IPS-11a (cell line): ENCODE data around the gene BRAF.
"Not testable (repeated sequence)": the region's sequence is repeated elsewhere in the genome, so short reads cannot be mapped to it uniquely, and the experiment has no call there.

Experiments
- H3K4me3 ChIP-seq: one replicate; pipeline ENCODE4 v1.5.1; 2013; ENCODE audit warnings: low read depth, low read length, control low read depth

The BRAF gene

DNA sequence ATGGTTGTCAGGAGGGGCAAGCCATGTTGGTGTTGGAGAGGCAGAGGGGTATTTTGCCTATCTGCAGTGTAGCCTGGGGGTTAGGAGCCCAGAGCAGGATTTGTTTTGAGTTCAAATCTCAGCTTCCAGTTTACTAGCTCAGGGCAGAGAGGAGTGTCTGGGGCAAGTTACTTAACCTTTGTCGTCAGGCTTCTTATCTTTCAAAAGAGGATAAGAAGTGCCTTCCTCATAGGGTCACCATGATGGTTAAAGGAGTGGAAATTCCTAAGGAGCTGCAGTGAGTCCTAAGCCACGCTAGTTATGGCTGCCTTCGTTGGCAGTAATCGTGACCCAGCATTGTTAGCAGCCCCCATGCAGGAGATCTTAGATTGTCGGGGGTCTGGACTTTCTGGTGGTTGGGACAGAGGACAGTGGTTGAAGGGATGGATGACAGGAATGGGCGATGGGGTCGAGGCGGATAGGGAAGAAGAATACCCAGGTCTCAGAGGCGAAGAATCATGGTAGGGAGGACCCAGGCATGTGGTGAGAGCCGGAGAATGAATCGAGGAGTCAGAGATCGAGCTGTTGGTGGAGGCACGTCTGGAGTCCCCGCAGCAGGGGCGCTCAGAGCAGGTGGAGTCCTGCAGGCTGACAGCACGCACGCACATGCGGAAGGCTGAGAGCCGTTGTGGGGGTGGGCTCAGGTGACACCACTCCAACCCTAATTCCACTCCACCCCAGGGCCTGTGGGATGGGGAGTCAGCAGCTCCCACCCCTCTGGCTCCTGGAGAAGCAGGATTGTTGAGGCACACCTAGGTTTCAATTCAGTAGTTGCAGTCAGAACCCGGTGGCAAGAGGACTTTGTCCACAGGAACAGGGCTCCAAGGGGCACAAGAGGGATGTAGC is 240.4 kb downstream of the BRAF start:
- no peak overlapping the region for H3K4me3 ChIP-seq

DNA sequence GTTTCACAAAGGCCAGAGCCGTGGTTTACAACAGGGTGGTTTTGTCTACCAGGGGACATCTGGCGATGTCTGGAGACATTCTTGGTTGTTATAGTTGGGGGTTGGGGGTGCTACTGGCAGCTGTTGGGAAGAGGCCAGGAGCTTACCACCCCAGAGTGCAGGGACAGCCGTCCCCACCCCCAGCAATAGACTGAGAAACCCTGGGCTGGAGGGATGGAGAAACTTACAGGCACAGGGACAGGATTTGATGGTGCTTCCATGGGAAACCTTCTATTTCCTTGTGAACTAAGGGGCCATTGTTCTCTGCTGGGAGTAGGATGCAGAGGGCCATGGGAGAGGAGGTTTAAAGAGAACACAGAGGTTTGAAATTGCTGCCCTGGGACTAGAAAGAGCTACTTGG is 241.1 kb downstream of the BRAF start:
- no peak overlapping the region for H3K4me3 ChIP-seq

DNA sequence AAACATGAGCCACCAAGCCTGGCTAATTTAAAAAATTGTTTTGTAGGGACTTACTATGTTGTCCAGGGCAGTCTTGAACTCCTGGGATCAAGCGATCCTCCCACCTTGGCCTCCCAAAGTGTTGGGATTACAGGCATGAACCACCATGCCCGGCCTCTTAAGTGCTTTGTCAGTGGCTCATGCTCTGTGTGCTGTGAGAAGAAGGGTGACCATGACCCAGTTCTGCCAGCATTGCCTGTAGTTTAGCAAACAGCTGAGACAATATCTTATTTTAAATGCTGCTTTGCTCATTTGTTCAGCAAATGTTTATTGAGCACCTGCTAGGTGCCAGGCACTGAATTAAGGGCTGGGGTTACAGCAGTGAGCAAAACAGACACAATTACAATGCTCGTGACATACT is 243.0 kb downstream of the BRAF start:
- H3K4me3 ChIP-seq: no peak overlapping the region

GRCh38 chr7:140680886-140681285 is 243.8 kb downstream of the BRAF start:
- no peak overlapping the region for H3K4me3 ChIP-seq

GRCh38 chr7:140679186-140679585 is 245.5 kb downstream of the BRAF start:
- no peak overlapping the region for H3K4me3 ChIP-seq

GRCh38 chr7:140678816-140679130 is 246.0 kb downstream of the BRAF start:
- H3K4me3 ChIP-seq: no peak overlapping the region

- H3K4me3 ChIP-seq: no peak overlapping the region
Measured at GRCh38 chr7:140678081-140678815, 246.5 kb downstream of the BRAF start.

- no peak overlapping the region for H3K4me3 ChIP-seq
Measured at GRCh38 chr7:140677496-140677895, 247.2 kb downstream of the BRAF start.

- not testable (repeated sequence) for H3K4me3 ChIP-seq
Measured at GRCh38 chr7:140676956-140677355, 247.8 kb downstream of the BRAF start.

GRCh38 chr7:140676306-140676705 is 248.4 kb downstream of the BRAF start:
- no peak overlapping the region for H3K4me3 ChIP-seq

DNA sequence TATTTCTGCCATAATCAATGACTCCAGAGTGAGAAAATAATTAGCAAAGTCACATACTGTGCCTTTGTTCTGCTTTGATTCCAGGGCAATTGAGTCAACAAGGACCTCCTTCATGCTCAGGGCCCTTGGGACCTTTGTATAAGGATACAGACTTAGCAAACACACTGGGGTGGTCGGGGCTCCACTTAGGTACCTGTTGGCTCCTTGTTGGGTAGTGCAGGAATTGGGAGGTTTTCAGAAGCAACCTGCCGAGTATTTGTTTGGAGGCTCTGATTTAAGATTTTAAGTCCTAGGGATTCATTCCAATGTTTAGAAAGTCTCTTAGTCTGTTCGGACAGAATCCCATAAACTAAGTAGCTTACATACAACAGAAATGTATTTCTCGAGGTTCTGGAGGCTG is 249.0 kb downstream of the BRAF start:
- H3K4me3 ChIP-seq: no peak overlapping the region

GRCh38 chr7:140674899-140675701 is 249.6 kb downstream of the BRAF start:
- no peak overlapping the region for H3K4me3 ChIP-seq

DNA sequence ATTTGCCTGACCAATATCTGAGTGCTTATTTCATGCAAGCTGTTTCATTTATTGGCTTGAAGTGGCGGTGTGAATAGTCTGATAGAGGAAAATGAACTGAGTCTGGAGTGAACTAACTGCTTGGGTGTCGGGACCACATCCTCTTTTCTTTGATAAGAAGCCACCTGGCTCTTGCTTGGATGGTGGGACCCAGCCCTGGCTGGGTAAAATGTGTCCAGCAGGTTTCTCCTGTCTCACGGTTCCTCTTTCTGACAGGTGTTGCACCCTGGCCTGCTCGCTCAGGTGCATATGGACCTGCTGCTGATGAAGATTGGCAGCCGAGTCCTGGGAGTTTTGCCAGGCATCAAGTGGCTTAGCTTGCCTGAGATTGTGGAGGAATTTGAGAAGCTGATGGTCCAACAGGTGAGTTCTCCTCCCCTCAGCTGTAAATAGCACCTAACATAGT is 250.4 kb downstream of the BRAF start:
- H3K4me3 ChIP-seq: no peak overlapping the region

- H3K4me3 ChIP-seq: peak overlapping the region; percentile 62
Measured at GRCh38 chr7:140673774-140674155, 251.0 kb downstream of the BRAF start.

GRCh38 chr7:140673063-140673773 is 251.5 kb downstream of the BRAF start:
- H3K4me3 ChIP-seq: peak overlapping the region; percentile 62

DNA sequence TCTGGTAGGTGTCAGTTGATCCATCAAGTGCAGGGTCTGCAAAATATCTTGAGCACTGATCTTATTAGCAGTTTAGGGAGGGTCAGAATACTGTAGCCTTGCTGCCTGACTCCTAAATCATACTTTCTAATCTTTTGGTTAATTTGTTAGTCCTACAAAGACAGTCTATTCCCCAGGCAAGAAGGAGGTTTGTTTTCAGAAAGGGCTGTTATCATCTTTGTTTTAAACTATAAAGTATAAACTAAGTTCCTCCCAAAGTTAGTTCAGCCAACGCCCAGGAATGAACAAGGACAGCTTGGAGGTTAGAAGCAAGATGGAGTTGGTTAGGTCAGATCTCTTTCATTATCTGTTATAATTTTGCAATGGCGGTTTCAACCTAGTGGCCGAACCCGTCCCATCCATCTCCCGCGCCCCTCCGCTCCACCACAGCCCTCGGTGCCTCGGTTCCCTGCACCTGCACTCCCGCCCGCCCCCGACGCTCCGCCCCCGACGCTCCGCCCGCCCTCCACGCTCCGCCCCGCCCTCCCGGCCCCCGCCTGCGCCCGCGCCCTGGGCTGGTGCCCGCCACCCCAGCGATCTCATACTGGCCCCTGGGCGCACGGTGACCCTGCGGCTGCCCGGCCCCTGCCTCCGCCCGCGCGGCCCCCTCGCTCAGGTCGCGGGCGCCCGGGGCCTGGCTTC is 252.2 kb downstream of the BRAF start, which contains the start of gene ADCK2:
TSS of gene ADCK2 (plus strand) at position 564 of the 681 bp plus-strand sequence. CDS start 386 bp downstream, outside the sequence.
- peak within 1 kb of the TSS; percentile 62 for H3K4me3 ChIP-seq

- H3K4me3 ChIP-seq: peak overlapping the region; percentile 29
Measured at GRCh38 chr7:140671966-140672365, 252.8 kb downstream of the BRAF start.

- no peak overlapping the region for H3K4me3 ChIP-seq
Measured at GRCh38 chr7:140670343-140670935, 254.3 kb downstream of the BRAF start.

DNA sequence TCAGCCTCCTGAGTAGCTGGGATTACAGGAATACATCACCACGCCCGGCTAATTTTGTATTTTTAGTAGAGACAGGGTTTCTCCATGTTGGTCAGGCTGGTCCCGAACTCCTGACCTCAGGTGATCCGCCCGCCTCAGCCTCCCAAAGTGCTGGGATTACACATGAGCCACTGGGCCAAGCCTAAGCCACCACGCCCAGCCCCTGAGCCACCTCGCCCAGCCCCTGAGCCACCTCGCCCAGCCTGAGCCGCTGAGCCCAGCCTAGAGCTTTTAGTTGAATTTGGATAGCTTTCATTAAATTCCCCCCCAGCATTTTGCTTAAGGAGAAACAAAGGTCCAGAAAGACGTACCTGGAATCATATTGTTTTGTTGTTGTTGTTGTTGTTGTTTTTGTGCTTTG is 254.9 kb downstream of the BRAF start:
- not testable (repeated sequence) for H3K4me3 ChIP-seq

DNA sequence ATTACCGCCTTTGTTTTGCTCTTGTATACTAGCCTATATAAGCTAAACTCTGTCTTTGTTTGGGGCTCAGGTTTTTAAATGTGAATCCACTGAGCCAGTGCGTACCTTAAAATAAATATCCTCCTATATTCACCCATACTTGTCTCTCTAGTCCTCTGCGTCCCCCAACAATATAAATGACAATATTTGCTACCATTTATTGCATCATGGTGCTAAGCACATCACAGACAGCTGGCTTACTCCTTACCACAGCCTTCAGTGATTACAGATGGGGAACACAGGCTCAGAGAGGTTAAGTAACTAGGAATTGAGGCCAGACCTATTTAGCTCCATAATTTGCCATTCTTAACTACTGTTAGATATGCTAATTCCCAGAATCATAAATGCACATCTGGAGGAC is 255.4 kb downstream of the BRAF start:
- no peak overlapping the region for H3K4me3 ChIP-seq
